GM19463 (cell line): Measurements from ENCODE around the gene ERBB2.
A peak's percentile ranks its signal among the peaks of the same experiment; 100 is the strongest.

Source experiments
- ATAC-seq: cut with Tn5 transposase; IDR thresholded peaks from one replicate; pipeline ENCODE4 v1.9.1; 2021; ENCODE audit warnings: mild to moderate bottlenecking, moderate library complexity; ENCODE audit not compliant: unreplicated experiment

The ERBB2 gene

DNA sequence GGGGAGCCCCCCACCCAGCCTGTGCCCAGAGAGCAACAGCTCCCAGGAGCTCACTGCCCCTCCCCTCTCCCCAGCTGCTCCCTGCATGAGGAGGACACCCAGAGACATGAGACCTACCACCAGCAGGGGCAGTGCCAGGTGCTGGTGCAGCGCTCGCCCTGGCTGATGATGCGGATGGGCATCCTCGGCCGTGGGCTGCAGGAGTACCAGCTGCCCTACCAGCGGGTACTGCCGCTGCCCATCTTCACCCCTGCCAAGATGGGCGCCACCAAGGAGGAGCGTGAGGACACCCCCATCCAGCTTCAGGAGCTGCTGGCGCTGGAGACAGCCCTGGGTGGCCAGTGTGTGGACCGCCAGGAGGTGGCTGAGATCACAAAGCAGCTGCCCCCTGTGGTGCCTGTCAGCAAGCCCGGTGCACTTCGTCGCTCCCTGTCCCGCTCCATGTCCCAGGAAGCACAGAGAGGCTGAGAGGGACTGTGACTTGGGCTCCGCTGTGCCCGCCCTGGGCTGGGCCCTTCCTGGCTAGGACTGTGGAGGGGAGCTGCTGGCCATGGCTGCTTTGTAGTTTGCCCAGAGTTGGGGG, 34.1 kb upstream of the ERBB2 start:
- ATAC-seq, result no peak

DNA sequence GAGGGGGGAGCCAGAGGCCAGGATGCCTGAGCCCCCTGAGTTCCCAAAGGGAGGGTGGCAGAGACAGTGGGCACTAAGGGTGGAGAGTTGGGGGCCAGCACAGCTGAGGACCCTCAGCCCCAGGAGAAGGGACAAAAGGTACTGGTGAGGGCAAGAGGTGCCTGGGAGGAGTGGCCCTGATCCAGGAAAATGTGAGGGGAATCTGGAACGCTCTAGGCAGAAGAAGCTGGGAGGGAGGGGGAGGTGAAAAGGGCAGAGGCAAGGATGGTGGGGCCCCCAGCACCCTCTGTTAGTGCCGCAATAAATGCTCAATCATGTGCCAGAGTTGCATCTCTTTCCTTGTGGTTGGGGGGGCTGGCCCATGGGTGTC, 33.6 kb upstream of the ERBB2 start:
- ATAC-seq, result no peak

DNA sequence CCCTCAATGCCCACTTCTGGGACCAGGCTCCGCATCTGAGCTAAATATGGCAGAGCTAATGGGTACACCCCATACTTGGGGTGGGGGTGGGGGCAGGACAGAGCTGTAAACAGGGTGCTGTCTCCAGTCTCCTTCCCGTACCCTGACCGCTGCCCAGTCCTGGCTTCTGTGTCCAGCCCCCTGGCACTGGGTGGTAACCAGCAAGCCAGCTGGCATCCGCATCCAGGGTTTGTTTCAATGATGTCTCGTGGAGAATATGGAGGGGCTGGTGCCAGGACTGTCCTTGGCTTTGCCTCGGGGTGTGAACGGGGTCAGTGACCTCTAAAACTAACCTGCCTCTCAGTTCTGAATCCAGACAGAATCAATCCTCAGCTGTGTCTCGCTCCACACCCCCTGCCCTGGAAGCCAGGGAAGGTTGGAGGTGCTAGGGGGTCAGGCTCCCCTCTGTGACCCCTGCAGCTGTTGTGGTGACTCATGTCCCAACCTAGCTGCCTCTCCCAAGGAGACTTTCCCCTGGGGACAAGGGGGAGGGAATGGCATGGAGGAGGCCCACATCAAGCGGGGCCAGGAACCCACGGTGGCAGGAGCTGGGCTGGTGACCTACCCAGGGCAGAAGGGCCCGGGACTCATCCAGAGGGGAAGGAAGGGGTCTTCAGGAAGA, 33.1 kb upstream of the ERBB2 start:
- ATAC-seq, result no peak

DNA sequence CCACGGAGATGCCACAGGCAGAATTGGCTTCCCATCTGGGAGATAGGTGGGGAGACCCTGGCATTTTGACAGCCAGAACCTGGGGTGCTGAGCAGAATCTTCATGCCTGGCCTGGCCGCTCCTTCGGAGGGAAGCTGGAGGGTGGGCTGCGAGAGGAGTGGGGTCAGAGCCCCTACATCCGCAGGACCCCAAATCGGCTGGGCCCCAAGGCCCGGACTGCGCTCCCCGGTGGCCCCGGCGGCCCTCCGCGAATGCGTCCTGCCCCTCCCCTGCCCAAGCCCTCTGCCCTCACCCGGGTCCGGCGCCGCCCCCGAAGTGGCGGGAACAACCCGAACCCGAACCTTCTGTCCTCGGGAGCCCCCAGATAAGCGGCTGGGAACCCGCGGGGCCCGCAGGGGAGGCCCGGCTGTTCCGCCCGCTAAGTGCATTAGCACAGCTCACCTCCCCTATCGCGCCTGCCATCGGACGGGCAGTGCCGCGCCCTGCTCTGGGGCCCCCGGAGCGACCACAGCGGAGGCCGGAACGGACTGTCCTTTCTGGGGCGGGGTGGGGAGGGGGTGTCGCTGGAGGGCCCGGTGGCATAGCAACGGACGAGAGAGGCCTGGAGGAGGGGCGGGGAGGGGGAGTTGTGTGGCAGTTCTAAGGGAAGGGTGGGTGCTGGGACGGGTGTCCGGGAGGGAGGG, 32.5 kb upstream of the ERBB2 start:
- no peak for ATAC-seq

DNA sequence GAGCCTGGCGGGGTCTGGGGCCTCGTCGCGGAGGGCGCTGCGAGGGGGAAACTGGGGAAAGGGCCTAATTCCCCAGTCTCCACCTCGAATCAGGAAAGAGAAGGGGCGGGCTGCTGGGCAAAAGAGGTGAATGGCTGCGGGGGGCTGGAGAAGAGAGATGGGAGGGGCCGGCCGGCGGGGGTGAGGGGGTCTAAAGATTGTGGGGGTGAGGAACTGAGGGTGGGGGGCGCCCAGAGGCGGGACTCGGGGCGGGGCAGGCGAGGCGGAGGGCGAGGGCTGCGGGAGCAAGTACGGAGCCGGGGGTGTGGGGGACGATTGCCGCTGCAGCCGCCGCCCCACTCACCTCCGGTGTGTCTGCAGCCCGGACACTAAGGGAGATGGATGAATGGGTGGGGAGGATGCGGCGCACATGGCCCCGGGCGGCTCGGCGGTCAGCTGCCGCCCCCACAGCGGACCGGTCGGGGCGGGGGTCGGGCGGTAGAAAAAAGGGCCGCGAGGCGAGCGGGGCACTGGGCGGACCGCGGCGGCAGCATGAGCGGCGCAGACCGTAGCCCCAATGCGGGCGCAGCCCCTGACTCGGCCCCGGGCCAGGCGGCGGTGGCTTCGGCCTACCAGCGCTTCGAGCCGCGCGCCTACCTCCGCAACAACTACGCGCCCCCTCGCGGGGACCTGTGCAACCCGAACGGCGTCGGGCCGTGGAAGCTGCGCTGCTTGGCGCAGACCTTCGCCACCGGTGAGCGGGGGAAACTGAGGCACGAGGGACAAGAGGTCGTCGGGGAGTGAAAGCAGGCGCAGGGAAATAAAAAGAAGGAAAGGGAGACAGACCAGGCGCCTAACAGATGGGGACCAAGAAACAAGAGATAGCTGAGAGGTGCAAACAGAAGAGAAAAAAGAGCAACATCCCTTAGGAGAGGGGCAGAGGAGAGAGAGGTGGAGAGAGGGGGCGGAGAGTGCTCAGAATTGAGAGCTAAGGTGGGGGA, 31.6 kb upstream of the ERBB2 start, which contains the start of gene PNMT:
TSS of gene PNMT (plus strand) at position 509 of the 980 bp plus-strand sequence. CDS start at position 532, 23 bp downstream.
- ATAC-seq, result no peak

DNA sequence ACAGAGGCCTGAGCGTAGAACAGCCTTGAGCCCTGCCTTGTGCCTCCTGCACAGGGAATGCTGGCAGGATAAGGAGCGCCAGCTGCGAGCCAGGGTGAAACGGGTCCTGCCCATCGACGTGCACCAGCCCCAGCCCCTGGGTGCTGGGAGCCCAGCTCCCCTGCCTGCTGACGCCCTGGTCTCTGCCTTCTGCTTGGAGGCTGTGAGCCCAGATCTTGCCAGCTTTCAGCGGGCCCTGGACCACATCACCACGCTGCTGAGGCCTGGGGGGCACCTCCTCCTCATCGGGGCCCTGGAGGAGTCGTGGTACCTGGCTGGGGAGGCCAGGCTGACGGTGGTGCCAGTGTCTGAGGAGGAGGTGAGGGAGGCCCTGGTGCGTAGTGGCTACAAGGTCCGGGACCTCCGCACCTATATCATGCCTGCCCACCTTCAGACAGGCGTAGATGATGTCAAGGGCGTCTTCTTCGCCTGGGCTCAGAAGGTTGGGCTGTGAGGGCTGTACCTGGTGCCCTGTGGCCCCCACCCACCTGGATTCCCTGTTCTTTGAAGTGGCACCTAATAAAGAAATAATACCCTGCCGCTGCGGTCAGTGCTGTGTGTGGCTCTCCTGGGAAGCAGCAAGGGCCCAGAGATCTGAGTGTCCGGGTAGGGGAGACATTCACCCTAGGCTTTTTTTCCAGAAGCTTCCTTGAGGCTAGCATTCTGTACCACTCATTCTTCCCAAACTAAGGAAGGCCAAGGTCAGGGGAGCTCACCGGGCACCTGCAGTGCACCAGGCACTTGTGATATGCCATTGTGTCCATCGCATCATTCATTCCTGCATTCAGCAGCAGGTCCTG, 29.7 kb upstream of the ERBB2 start:
- no peak for ATAC-seq

DNA sequence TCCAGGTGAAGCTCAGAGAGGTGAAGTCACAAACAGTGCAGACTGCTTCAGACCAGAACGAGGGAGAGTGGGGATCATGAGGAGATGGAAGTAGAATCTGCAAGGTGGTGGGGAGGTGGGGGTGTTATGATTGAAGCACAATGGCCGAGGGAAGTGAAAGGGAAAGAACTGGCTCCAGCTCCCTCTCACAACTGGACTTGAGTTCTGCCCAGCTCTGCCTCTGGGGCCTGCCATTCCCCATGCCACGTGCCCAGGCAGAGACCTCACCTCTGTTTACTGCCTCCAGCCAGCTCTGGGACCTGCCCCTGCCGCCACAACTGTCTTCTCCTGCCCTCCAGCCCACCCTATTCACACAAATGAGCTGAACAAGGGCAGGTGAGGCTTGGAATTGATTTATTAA, 29.1 kb upstream of the ERBB2 start:
- no peak for ATAC-seq

DNA sequence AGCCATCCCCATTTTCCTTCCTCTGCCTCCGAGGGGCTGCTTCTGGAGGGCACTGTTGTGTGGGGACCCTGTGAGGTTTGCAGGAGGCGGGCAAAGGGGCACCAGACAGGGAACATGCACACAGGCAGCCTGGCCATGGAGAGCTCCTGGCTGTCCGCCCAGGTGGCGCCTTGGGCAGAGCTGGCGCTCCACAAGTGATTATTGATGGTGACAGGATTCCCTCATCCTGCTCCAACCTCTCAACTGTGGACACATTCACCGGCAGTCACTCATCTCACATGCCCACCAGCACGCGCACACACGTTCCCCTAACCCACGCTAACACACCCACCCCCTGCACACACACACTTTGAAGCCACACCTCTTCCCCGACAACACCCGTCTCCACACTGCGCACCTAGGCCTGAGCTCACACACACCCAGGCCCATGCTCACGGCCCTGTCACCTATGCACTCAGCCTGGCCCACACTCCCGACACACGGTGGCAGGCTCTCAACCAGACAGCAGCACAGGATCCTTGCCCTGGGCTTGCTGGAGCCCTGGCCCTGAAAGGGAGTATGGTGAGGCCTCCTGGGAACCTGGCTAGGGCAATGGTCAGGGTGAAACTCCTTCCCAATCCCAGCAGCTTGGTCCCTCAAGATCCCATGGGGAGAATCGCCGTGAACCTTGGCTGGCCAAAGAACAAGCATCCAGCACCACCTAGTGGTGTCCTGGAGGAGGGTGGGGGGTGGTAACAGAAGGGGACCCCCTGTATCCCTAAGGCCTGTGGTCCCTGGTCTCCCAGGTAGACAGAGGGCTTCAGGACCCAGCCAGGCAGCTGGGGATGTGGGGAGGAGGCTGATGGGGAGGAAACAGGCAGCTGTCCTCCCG, 28.0 kb upstream of the ERBB2 start:
- ATAC-seq, result no peak

DNA sequence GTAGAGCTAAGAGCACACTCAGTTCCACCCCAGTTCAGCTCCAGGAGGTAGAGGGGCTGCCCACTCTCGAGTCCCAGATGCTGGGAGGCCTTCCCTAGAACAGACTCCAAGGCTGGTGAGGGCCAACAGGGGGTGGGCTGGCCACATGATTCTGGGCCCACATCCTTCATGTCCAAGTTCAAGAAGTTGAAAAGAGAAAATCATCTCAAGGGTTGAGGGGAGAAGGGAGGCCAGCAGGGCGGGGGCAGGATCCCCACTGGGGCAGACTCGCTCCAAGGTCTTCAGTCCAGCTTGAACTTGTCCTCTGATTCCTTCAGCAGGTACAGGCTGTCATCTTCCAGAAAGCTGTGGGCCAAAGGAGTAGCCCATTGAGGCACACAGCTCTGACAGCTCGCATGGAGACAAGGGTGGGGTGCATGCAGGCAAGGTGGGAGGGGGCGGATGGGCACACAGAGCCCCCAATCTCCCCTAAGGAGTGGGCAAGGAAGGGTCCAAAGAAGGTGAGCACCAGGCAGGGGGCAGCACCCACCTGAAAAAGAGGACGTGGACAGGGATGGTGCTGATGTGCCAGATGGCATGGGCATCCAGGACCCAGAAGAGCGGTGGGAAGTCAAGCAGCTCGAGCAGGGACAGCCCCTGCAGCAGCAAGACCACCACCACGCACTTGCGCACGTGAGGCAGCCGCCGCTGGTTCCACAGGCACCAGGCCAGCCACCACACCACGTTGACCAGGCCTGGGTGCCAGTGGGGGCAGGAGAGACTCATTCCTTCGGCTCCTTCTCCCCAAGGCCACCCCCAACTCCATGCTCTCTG, 27.1 kb upstream of the ERBB2 start:
- ATAC-seq, result no peak

DNA sequence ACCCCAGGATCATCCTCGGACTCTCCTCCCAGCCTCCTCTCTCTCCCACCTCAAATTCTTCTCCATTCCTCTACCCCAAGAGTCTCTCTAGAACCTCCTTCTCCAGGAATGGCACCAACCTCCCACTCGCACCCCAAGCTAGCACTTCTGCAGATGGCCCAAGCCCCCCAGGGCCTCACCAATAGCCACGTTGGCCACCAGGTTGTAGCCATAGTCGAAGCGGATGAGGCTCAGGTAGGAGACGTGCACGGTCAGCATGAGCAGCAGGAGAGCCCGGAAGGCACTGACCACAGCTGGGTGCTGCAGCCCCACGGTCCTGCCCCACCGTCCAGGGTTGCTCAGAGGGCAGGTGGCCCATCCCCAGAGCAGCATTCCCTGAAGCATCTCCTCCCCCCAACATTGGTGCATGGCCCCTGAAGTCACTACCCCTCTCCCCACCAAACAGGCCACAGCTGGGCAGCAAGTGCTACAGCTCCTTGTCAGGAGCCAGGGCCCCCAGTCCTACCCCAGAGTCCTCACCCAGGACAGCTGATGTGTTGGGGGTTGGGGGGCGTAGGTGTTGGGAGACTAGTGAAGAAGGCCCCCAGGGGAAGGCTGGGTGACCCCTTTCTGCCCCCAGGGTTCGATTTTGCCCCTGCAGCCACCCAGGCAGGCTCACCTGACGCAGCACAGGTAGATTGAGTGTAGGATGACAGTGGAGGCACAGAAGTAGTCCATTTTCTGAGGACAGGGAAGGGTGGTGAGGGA, 26.4 kb upstream of the ERBB2 start:
- ATAC-seq, result no peak

DNA sequence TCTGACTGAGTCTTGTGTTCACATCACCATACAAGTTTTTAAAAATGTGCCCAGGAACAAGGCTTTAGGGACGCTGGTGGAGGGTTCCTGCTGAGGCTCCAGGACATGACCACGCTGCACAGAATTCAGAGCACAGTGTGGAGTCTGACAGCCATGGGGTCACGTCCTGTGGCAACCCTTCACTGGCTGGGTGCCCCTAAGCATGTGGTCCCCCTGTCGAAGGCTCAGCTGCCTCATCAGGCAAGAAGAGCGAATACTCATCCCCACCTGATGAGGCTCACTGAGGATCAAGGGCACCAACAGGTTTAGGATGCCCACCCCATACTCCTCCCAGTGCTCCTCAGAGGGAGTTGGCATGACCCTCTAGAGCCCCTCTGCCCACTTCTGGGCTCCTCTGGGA, 25.7 kb upstream of the ERBB2 start:
- no peak for ATAC-seq

DNA sequence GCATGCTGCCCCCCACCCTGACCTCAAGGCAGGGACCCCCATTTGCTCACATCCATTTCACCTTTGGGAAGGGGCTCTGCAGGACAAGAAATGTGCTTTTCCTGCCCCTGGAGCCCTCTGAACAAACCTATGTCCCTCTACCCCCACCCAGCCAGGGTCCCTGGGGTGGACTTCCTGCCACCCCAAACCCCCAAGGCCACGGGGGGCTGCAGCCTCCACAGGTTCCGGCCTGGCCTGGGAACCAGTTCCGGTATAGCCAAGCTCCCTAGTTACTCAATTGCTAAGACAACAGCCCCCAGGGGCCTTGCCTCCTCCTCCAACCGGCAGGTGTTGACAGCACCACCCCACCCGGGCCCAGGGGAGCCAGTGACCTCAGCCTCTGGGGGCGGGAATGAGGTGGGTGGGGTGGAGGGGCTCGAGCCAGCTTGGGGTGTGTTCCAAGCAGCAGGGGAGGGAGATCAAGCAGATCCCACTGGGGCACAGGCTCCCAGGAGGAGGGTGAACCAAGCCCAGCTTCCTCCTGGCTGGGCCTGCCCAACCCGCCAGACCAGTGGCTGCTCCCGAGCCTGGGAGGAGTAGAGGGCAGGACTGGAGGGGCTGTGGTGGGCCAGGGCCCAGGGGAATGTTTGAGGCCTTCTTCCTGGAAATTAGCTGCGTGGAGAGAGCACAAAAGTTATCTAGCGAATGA, 25.0 kb upstream of the ERBB2 start:
- peak; percentile 59 for ATAC-seq

DNA sequence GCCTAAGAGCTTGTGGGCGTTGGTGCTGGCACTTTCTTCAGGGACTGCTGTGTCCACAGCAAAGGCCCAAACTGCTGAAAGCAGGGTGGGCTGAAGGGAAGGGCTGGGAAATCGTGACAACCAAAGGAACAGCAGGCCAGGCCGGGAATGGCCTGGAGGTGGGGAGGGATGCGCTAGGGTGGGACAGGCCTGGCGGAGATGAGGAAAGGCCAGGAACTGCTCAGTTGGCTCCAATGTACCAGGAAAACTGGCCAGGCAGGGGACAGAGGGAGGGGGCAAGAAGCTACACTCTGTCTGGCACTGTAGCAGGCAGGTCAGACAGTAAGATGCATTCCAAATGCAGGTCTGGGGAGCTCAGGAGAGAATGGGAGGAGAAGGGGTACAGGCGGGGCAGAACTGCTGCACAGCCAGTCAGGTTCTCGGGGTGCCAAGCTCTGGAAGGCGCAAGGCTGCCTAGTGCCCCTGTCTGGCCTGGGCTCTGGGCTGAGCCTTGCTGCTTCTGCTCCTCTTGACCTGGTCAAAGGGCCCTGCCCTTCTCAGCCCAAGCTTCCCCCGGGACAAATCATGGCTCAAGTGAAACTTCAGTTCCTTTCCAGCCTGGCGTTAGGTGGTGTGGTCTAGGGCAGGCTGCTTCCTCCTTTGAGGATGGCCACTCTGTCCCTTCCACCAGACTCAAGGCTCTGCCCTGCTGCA, 24.3 kb upstream of the ERBB2 start:
- no peak for ATAC-seq

DNA sequence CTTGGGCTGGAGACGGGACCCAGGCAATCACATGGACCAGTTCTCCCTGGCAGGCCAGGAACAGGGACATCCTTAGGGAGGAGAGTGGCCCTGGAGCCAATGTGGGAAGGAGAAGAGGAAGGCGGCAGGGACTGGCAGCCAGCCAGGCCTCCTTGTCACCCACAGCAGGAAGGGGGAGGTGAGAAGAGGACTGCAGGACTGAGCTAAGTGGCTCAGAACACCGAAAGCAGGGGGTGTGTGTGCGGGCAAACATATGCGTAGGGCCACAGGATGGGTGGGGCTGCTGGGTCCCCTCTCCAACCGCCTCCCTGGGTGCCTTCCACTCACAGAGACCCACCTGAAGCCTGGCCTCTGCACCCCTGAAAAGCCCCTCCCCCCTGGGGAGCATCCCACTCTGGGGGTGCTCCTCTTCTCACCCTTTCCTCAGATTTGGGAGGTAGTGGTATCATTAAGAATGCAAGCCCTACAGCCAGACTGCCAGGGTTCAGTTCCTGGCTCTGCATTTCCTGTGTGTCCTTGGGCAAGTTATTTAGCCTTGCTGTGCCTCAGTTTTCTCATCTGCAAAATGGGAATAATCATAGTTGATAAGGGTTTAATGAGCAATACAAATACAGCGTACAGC, 23.6 kb upstream of the ERBB2 start:
- peak; percentile 52 for ATAC-seq

DNA sequence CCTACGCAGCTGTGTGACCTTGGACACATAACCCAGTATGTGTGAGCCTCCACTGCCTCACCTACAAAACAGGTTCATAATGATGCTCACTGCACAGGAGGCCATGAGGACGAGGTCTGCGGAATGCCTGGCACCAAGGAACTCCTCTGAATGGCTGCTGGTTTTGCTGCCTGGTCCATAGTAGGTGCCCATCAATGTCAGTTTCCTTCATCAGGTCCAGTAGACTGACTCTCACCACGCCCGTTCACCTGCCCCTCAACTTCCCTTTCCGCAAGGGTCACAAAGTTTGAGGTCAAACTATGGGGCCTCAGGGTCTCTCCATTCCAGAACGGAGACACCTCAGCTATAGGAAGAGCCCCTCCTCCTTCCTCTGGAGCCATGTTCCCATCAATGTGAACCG, 22.8 kb upstream of the ERBB2 start:
- no peak for ATAC-seq
